Upper lobe of right lung (tissue), 1 donor: ENCODE measurements around the gene VARS2. TPM values are rescaled to one million over a fixed set of nuclear protein-coding genes. Genes with fewer than 3 reads are reported as not detected.
A peak's percentile ranks its signal among the peaks of the same experiment; 100 is the strongest.
"Not testable (repeated sequence)": the region's sequence is repeated elsewhere in the genome, so short reads cannot be mapped to it uniquely, and the experiment has no call there.

Experiments
- ATAC-seq: fragments of 200-7000 bp; cut with Tn5 transposase; one replicate; pipeline ENCODE4 v1.9.1; 2020; ENCODE audit warnings: mild to moderate bottlenecking, moderate library complexity
- DNase-seq: peaks from one replicate; pipeline ENCODE4 v3.0.0-alpha.2; 2020
- H3K27ac ChIP-seq: fragments of 200-600 bp; one replicate; pipeline ENCODE4 v1.8.0; 2022
- H3K27me3 ChIP-seq: fragments of 200-600 bp; one replicate; pipeline ENCODE4 v1.8.0; 2022; ENCODE audit warnings: mild to moderate bottlenecking
- H3K36me3 ChIP-seq: fragments of 200-600 bp; one replicate; pipeline ENCODE4 v1.8.0; 2022
- H3K4me1 ChIP-seq: fragments of 200-600 bp; one replicate; pipeline ENCODE4 v1.8.0; 2022
- H3K4me3 ChIP-seq: fragments of 200-600 bp; one replicate; pipeline ENCODE4 v1.8.0; 2022; ENCODE audit warnings: mild to moderate bottlenecking
- H3K9me3 ChIP-seq: fragments of 200-600 bp; one replicate; pipeline ENCODE4 v1.8.0; 2022
- CTCF ChIP-seq: fragments of 200-600 bp; IDR thresholded peaks from one replicate; pipeline ENCODE4 v1.8.0; 2022; ENCODE audit warnings: antibody characterized with exemption
- intact Hi-C: fragments of 100-400 bp; cut with DNase I; formaldehyde crosslinking; loops from one replicate; pipeline ENCODE4 v1.11.0; 2022
- total RNA-seq: library from RNA; stranded (reverse); fragmentation: NEBNext Ultra II Directional; extraction: Animal tissue kit (Norgen Biotek cat#: 25700); gene quantifications from one replicate; pipeline ENCODE4 v1.2.1, GENCODE V29; 2021
- donor health status: DM: no; HTN: yes; CAD: no; lungs with severe emphysema.

Gene VARS2
- total RNA-seq, 1 donor from 2014 or later, result 28.7 TPM

- no peak overlapping the region for H3K27ac ChIP-seq
- no peak overlapping the region for H3K4me3 ChIP-seq
- peaks cover 53% of the 10 kb centered on the region for H3K36me3 ChIP-seq
- no peak for TF ChIP-seq CTCF
- ATAC-seq (no peak), DNase-seq (no peak)
- intact Hi-C loops, result loop anchor here (10.0 kb wide), 1 partner anchor 158 kb away; no protein-coding TSS in a partner anchor
- peaks cover 17% of the 10 kb centered on the region for H3K4me1 ChIP-seq
- H3K9me3 ChIP-seq, result no peaks in the 10 kb centered on the region
- H3K27me3 ChIP-seq, result no peaks in the 10 kb centered on the region
Observed at GRCh38 chr6:30917041-30917440, 3.0 kb downstream of the VARS2 start.

- peaks cover 17% of the 10 kb centered on the region for H3K4me1 ChIP-seq
- DNase-seq (no peak), ATAC-seq (no peak)
- H3K36me3 ChIP-seq, result peaks cover 53% of the 10 kb centered on the region
- H3K27ac ChIP-seq, result no peak overlapping the region
- intact Hi-C loops, result loop anchor here (10.0 kb wide), 1 partner anchor 157 kb away; no protein-coding TSS in a partner anchor
- no peaks in the 10 kb centered on the region for H3K27me3 ChIP-seq
- no peak overlapping the region for H3K4me3 ChIP-seq
- no peaks in the 10 kb centered on the region for H3K9me3 ChIP-seq
- TF ChIP-seq CTCF, result no peak
Observed at GRCh38 chr6:30917487-30917886, 3.4 kb downstream of the VARS2 start.

GRCh38 chr6:30918670-30919069, 4.6 kb downstream of the VARS2 start:
- Histone ChIP-seq H3K27ac (no peak overlapping the region), H3K9me3 (no peaks in the 10 kb centered on the region), H3K27me3 (no peaks in the 10 kb centered on the region), H3K4me3 (no peak overlapping the region), H3K4me1 (peaks cover 17% of the 10 kb centered on the region), H3K36me3 (peaks cover 64% of the 10 kb centered on the region)
- intact Hi-C loops, result loop anchor here (10.0 kb wide), 1 partner anchor 156 kb away; no protein-coding TSS in a partner anchor
- DNase-seq (no peak), ATAC-seq (no peak)
- TF ChIP-seq CTCF, result no peak

DNA sequence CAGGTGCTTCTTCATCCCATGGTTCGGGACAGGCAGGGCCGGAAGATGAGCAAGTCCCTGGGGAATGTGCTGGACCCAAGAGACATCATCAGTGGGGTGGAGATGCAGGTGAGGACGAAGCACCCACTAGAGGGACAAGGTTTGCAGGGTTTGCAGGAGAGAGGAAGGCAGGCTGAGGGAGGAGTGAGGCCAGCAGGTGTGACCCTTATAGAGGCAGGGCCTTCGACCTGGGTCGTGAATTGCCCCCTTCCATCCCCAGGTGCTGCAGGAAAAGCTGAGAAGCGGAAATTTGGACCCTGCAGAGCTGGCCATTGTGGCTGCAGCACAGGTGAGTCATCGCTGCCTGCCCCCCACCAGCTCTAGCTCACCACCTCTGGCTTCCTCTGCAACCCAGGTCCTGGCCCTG, 8.4 kb downstream of the VARS2 start:
- Histone ChIP-seq H3K27me3 (no peaks in the 10 kb centered on the region), H3K4me1 (peaks cover 8% of the 10 kb centered on the region), H3K27ac (no peak overlapping the region), H3K4me3 (no peak overlapping the region), H3K9me3 (no peaks in the 10 kb centered on the region), H3K36me3 (peaks cover 86% of the 10 kb centered on the region)
- ATAC-seq (no peak), DNase-seq (no peak)
- intact Hi-C loops, result no loop called here
- no peak for TF ChIP-seq CTCF

DNA sequence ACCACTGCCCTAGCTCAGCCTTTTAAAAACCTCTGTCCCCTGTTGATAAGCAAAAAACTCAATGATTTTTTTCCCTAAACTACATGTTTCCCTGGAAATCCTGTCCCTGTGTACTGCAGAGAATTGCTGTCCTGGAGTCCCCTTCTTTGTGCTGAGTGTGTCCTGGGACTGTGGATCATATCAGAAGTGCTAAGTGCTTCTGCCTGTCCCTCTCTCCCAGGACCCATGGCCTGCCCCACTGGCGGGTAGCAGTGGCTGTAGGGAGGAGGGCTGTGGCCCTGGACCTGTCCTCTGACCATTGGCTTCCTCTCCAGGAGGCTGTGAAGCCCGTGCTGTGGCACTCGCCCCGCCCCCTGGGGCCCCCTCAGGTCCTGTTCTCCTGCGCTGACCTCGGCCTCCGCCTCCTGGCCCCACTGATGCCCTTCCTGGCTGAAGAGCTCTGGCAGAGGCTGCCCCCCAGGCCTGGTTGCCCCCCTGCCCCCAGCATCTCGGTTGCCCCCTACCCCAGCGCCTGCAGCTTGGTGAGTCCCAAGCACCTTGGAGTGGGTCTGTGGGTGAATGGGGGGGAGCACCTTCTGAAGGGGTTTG, 10.1 kb downstream of the VARS2 start:
- peaks cover 72% of the 10 kb centered on the region for H3K36me3 ChIP-seq
- DNase-seq, H3K4me3 ChIP-seq, H3K9me3 ChIP-seq, H3K4me1 ChIP-seq, ATAC-seq, H3K27me3 ChIP-seq, intact Hi-C loops, H3K27ac ChIP-seq: not testable (repeated sequence)

GRCh38 chr6:30926644-30927043, 12.6 kb downstream of the VARS2 start:
- intact Hi-C loops, result no loop called here
- Histone ChIP-seq H3K27ac (peak overlapping the region; percentile 80), H3K27me3 (no peaks in the 10 kb centered on the region), H3K9me3 (no peaks in the 10 kb centered on the region), H3K4me3 (no peak overlapping the region), H3K36me3 (peaks cover 47% of the 10 kb centered on the region), H3K4me1 (peaks cover 8% of the 10 kb centered on the region)
- TF ChIP-seq CTCF, result no peak
- DNase-seq, result peak; percentile 82
- peak; percentile 91 for ATAC-seq

DNA sequence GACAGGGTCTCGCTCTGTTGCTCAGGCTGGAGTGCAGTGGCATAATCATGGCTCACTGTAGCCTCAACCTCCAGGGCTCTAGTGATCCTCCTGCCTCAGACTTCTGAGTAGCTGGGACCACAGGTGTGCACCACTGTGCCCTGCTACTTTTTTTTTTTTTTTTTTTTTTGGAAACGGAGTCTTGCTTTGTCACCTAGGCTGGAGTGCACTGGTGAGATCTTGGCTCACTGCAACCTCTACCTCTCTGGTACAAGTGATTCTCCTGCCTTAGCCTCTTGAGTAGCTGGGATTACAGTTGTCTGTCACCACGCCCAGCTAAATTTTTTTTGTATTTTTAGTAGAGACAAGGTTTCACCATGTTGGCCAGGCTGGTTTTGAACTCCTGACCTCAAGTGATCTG, 13.0 kb downstream of the VARS2 start:
- H3K4me1 ChIP-seq, H3K27me3 ChIP-seq, intact Hi-C loops, H3K9me3 ChIP-seq, H3K4me3 ChIP-seq, ATAC-seq, DNase-seq: not testable (repeated sequence)
- Histone ChIP-seq H3K36me3 (peaks cover 42% of the 10 kb centered on the region), H3K27ac (peak overlapping the region; percentile 80)
